Measurements from ENCODE around the gene TENT5A. TPM values are rescaled to one million over a fixed set of nuclear protein-coding genes. Genes with fewer than 3 reads are reported as not detected.

Gene TENT5A
- total and polyA plus RNA-seq, 4 donors = 4.0 to 13.6 (median 11.4) TPM

- Histone ChIP-seq H3K27me3 (ENCODE audit: control insufficient read depth in 4 of 4, insufficient read depth in 4 of 4, low read length in 3 of 4) (no peaks in the 10 kb centered on the region), H3K4me1 (ENCODE audit: control insufficient read depth in 4 of 4, insufficient read depth in 4 of 4, low read length in 3 of 4) (peaks cover 2 to 14% (median 9%) of the 10 kb centered on the region in 4 donors), H3K9me3 (ENCODE audit: control insufficient read depth in 4 of 4, low read length in 3 of 4) (peaks cover 0 to 3% (median 0%) of the 10 kb centered on the region in 4 donors), H3K27ac (ENCODE audit: low read depth in 1 of 2, low read length in 2 of 2) (no peak overlapping the region), H3K4me3 (ENCODE audit: low read depth in 1 of 3, low read length in 3 of 3) (no peak overlapping the region), H3K36me3 (ENCODE audit: control insufficient read depth in 4 of 4, insufficient read depth in 3 of 4, low read depth in 1 of 4, low read length in 3 of 4) (no peaks in the 10 kb centered on the region), H3K9ac (ENCODE audit: low read depth in 1 of 2, low read length in 2 of 2) (no peak overlapping the region)
- WGBS = 79% methylated on average over 2 of the region's 2 CpGs
- TF ChIP-seq YY1 (IDR thresholded peaks at IDR 0.05) (no peak), RAD21 (IDR thresholded peaks at IDR 0.05) (no peak), GABPA (IDR thresholded peaks at IDR 0.05 in 1 of 2, conservative IDR thresholded peaks at IDR 0.05 in 1 of 2) (no peak), REST (IDR thresholded peaks at IDR 0.05) (no peak), EGR1 (IDR thresholded peaks at IDR 0.05; ENCODE audit: low read depth in 2 of 2) (no peak), NR2F2 (IDR thresholded peaks at IDR 0.05) (no peak)
- TF ChIP-seq, protein P1, sequence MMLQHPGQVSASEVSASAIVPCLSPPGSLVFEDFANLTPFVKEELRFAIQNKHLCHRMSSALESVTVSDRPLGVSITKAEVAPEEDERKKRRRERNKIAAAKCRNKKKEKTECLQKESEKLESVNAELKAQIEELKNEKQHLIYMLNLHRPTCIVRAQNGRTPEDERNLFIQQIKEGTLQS (IDR thresholded peaks at IDR 0.05) = no peak
- DNase-seq (ENCODE audit: low spot score) = no peak
Measured at GRCh38 chr6:81783893-81784292, 31.4 kb upstream of the TENT5A start.

- TF ChIP-seq CTCF (IDR thresholded peaks at IDR 0.05; ENCODE audit: low read depth, low read length, missing input control) = no peak
- no peak for TF ChIP-seq RAD21 (IDR thresholded peaks at IDR 0.05)
- TF ChIP-seq YY1 (IDR thresholded peaks at IDR 0.05) = no peak
- no peak for TF ChIP-seq FOXA2 (IDR thresholded peaks at IDR 0.05)
- TF ChIP-seq GABPA (IDR thresholded peaks at IDR 0.05 in 1 of 2, conservative IDR thresholded peaks at IDR 0.05 in 1 of 2) = no peak
- TF ChIP-seq MAX (IDR thresholded peaks at IDR 0.05) = no peak
- TF ChIP-seq EGR1 (IDR thresholded peaks at IDR 0.05; ENCODE audit: low read depth in 2 of 2) = no peak
- TF ChIP-seq, protein P1 (IDR thresholded peaks at IDR 0.05) = no peak
- TF ChIP-seq TAF1 (conservative IDR thresholded peaks at IDR 0.05) = no peak
- no peak for TF ChIP-seq JUND (IDR thresholded peaks at IDR 0.05)
- no peak for TF ChIP-seq HNF4G (IDR thresholded peaks at IDR 0.05)
- no peak for TF ChIP-seq FOXA1 (IDR thresholded peaks at IDR 0.05)
- TF ChIP-seq, protein P2, sequence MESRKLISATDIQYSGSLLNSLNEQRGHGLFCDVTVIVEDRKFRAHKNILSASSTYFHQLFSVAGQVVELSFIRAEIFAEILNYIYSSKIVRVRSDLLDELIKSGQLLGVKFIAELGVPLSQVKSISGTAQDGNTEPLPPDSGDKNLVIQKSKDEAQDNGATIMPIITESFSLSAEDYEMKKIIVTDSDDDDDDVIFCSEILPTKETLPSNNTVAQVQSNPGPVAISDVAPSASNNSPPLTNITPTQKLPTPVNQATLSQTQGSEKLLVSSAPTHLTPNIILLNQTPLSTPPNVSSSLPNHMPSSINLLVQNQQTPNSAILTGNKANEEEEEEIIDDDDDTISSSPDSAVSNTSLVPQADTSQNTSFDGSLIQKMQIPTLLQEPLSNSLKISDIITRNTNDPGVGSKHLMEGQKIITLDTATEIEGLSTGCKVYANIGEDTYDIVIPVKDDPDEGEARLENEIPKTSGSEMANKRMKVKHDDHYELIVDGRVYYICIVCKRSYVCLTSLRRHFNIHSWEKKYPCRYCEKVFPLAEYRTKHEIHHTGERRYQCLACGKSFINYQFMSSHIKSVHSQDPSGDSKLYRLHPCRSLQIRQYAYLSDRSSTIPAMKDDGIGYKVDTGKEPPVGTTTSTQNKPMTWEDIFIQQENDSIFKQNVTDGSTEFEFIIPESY (IDR thresholded peaks at IDR 0.05) = no peak
- TF ChIP-seq RXRA (IDR thresholded peaks at IDR 0.05) = no peak
- H3K36me3 ChIP-seq (ENCODE audit: control insufficient read depth in 4 of 4, insufficient read depth in 3 of 4, low read depth in 1 of 4, low read length in 3 of 4) = no peaks in the 10 kb centered on the region
- H3K4me3 ChIP-seq (ENCODE audit: low read depth in 1 of 3, low read length in 3 of 3) = no peak overlapping the region
- H3K9ac ChIP-seq (ENCODE audit: low read depth in 1 of 2, low read length in 2 of 2) = no peak overlapping the region
- peaks cover 0 to 3% (median 0%) of the 10 kb centered on the region in 4 donors for H3K9me3 ChIP-seq (ENCODE audit: control insufficient read depth in 4 of 4, low read length in 3 of 4)
- no peak for DNase-seq (ENCODE audit: low spot score)
- WGBS = 88% methylated on average over 2 of the region's 2 CpGs
- H3K27me3 ChIP-seq (ENCODE audit: control insufficient read depth in 4 of 4, insufficient read depth in 4 of 4, low read length in 3 of 4) = no peaks in the 10 kb centered on the region
- no peak overlapping the region for H3K27ac ChIP-seq (ENCODE audit: low read depth in 1 of 2, low read length in 2 of 2)
- peaks cover 0 to 3% (median 0%) of the 10 kb centered on the region in 4 donors for H3K4me1 ChIP-seq (ENCODE audit: control insufficient read depth in 4 of 4, insufficient read depth in 4 of 4, low read length in 3 of 4)
Measured at GRCh38 chr6:81781624-81782023, 29.1 kb upstream of the TENT5A start.

Data from liver (tissue), 9 donors.